HepG2 (cell line): Measurements from ENCODE around the gene TTPAL. TPM values are rescaled to one million over a fixed set of nuclear protein-coding genes. Genes with fewer than 3 reads are reported as not detected.
A peak's percentile ranks its signal among the peaks of the same experiment; 100 is the strongest.

Source experiments
- ATF5 ChIP-seq: sonication (generic); formaldehyde crosslinking; IDR thresholded peaks from 2 replicates; pipeline ENCODE4 v1.4.0; 2020; ENCODE audit warnings: mild to moderate bottlenecking, low read depth, missing genetic modification reagents
- KLF12 ChIP-seq: sonication (generic); formaldehyde crosslinking; IDR thresholded peaks from 2 replicates; pipeline ENCODE4 v1.4.0; 2020; ENCODE audit warnings: missing genetic modification reagents, borderline replicate concordance
- SNAPC2 ChIP-seq: sonication (generic); formaldehyde crosslinking; IDR thresholded peaks from 2 replicates; pipeline ENCODE4 v1.8.1; 2022; ENCODE audit warnings: mild to moderate bottlenecking, missing genetic modification reagents
- SRSF9 ChIP-seq: fragments of 200-400 bp; formaldehyde crosslinking; IDR thresholded peaks from 2 replicates; pipeline ENCODE4 v1.6.1; 2018; ENCODE audit warnings: borderline replicate concordance, mild to moderate bottlenecking, low read depth, low read length; ENCODE audit not compliant: insufficient read depth, poor library complexity, severe bottlenecking
- THAP8 ChIP-seq: sonication (generic); formaldehyde crosslinking; IDR thresholded peaks from 2 replicates; pipeline ENCODE4 v1.5.1; 2020; ENCODE audit warnings: missing genetic modification reagents, mild to moderate bottlenecking, borderline replicate concordance
- ZBTB20 ChIP-seq: sonication (generic); formaldehyde crosslinking; IDR thresholded peaks from 2 replicates; pipeline ENCODE4 v1.8.1; 2023; ENCODE audit warnings: missing genetic modification reagents, low read depth, mild to moderate bottlenecking, borderline replicate concordance
- ZNF136 ChIP-seq: sonication (generic); formaldehyde crosslinking; IDR thresholded peaks from 2 replicates; pipeline ENCODE4 v1.8.1; 2022; ENCODE audit warnings: low read depth, mild to moderate bottlenecking, moderate library complexity, missing genetic modification reagents
- ZNF318 ChIP-seq: sonication (generic); formaldehyde crosslinking; IDR thresholded peaks from 2 replicates; pipeline ENCODE4 v1.4.0; 2020; ENCODE audit warnings: mild to moderate bottlenecking, missing genetic modification reagents
- ZNF547 ChIP-seq: sonication (generic); formaldehyde crosslinking; IDR thresholded peaks from 2 replicates; pipeline ENCODE4 v1.5.1; 2020; ENCODE audit warnings: mild to moderate bottlenecking, missing genetic modification reagents
- ZNF841 ChIP-seq: sonication (generic); formaldehyde crosslinking; IDR thresholded peaks from 2 replicates; pipeline ENCODE4 v1.8.1; 2023; ENCODE audit warnings: missing genetic modification reagents, borderline replicate concordance
- polyA plus RNA-seq, 8 experiments: library from polyadenylated mRNA; depleted of rRNA in 3 of 8; stranded (reverse) in 7 of 8; unstranded in 1 of 8; fragments of >200 nt; fragmentation: Illumina TruSeq in 4 of 8; extraction: Trizol in 4 of 8; gene quantifications; 2 replicates each; pipeline versions ENCODE4 v1.2.1 to v1.2.3, GENCODE V29; 2011 to 2016; ENCODE audit warnings: low read depth in 4 of 8, missing spikeins in 1 of 8, mixed read lengths in 1 of 8; ENCODE audit not compliant: insufficient read depth in 1 of 8
- total RNA-seq, 5 experiments: library from RNA; depleted of rRNA; stranded (reverse); fragments of >200 nt; fragmentation: Illumina TruSeq; extraction: Trizol; gene quantifications; 2 replicates each; pipeline ENCODE4 v1.2.3, GENCODE V29; 2016; ENCODE audit warnings: low read depth in 1 of 5
- TF ChIP-seq, protein P1 (sequence below): sonication (generic); formaldehyde crosslinking; IDR thresholded peaks from 2 replicates; pipeline ENCODE4 v1.8.0; 2022; ENCODE audit warnings: mild to moderate bottlenecking, missing genetic modification reagents
- TF ChIP-seq, protein P2 (sequence below): sonication (generic); formaldehyde crosslinking; IDR thresholded peaks from 2 replicates; pipeline ENCODE4 v1.4.0; 2020; ENCODE audit warnings: low read depth, mild to moderate bottlenecking, missing genetic modification reagents
- TF ChIP-seq, protein P3 (sequence below): sonication (generic); formaldehyde crosslinking; IDR thresholded peaks from 2 replicates; pipeline ENCODE4 v1.5.0; 2020; ENCODE audit warnings: missing genetic modification reagents, mild to moderate bottlenecking, borderline replicate concordance

TTPAL gene
- total and polyA plus RNA-seq, 2 of the 13 experiments (the other 11 are each of a cell fraction or from before 2014, with no cell fraction given), result 4.3 to 18.8 TPM

DNA sequence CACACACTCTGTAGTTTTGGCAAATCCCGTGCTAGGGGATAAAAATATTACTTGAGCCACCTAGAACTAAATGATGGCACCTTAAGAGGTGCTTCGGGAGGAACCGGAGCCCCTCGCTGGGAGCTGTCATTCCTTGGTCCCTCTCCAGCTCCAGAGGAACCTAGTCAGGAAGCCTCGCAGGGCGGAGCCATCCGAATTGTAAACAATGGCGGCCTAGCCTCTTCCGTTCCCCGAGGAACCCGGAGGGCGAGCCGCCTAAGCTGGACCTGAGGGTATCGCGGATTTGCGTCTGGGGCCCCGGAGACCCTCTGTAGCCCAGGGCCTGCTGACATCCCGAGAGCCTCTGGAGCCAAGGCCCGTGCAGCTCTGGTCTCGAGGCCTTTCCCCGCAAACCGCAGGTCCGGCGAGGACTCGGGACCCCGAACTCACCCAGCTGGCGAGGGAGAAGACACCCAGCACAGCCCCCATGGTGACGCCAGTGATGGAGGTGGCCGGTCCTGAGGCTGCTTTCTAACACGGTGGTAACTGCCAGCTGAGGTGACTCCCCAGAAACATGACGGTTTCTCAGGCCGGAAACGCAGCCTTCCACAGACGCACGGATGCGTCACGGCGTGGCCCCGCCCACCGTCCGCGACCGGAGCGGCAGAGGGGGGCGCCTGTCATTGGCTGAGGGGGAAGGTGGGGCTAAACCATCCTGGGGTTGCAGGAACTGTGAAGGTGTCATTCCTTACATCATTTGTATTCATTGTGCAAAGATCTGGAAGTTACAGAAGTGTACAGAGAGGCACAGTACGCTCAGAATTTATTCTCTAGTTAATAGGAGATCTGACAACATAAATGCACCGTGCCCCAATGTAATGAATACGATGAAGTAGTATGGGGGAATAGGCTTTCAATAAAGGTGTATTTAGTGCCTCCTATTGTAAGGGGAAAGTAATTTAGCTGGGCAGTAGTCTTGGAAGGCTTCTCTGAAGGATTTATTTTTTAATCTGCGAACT, 46.1 kb downstream of the TTPAL start, which contains the start of gene SERINC3 (continued):
- TF ChIP-seq ZNF318 (CRISPR knock-in tag), result no peak
- TF ChIP-seq, protein P1, sequence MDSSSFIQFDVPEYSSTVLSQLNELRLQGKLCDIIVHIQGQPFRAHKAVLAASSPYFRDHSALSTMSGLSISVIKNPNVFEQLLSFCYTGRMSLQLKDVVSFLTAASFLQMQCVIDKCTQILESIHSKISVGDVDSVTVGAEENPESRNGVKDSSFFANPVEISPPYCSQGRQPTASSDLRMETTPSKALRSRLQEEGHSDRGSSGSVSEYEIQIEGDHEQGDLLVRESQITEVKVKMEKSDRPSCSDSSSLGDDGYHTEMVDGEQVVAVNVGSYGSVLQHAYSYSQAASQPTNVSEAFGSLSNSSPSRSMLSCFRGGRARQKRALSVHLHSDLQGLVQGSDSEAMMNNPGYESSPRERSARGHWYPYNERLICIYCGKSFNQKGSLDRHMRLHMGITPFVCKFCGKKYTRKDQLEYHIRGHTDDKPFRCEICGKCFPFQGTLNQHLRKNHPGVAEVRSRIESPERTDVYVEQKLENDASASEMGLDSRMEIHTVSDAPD (CRISPR knock-in tag), result 0 out of 2 replicates have a peak, but pooled peaks have one; percentile 10
- TF ChIP-seq ZNF136 (CRISPR knock-in tag), result no peak; the same call in 1 of the 2 replicates
- TF ChIP-seq ATF5 (CRISPR knock-in tag), result peak; percentile 97
- peak; percentile 96 for TF ChIP-seq KLF12 (CRISPR knock-in tag)
- peak; percentile 96 for TF ChIP-seq ZBTB20 (CRISPR knock-in tag)
- TF ChIP-seq ZNF841 (CRISPR knock-in tag), result no peak
- no peak for TF ChIP-seq THAP8 (CRISPR knock-in tag)
- TF ChIP-seq SRSF9, result no peak
- peak; percentile 98 for TF ChIP-seq SNAPC2
- TF ChIP-seq, protein P2, sequence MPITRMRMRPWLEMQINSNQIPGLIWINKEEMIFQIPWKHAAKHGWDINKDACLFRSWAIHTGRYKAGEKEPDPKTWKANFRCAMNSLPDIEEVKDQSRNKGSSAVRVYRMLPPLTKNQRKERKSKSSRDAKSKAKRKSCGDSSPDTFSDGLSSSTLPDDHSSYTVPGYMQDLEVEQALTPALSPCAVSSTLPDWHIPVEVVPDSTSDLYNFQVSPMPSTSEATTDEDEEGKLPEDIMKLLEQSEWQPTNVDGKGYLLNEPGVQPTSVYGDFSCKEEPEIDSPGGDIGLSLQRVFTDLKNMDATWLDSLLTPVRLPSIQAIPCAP (CRISPR knock-in tag), result peak; percentile 89; the same call in 1 of the 2 replicates
- TF ChIP-seq, protein P3, sequence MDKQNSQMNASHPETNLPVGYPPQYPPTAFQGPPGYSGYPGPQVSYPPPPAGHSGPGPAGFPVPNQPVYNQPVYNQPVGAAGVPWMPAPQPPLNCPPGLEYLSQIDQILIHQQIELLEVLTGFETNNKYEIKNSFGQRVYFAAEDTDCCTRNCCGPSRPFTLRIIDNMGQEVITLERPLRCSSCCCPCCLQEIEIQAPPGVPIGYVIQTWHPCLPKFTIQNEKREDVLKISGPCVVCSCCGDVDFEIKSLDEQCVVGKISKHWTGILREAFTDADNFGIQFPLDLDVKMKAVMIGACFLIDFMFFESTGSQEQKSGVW (CRISPR knock-in tag), result no peak
- TF ChIP-seq ZNF547 (CRISPR knock-in tag), result peak; percentile 92
